Neural cell (in vitro differentiated cells): ENCODE measurements around the gene LAP3.

Experiments
- CTCF ChIP-seq: fragments of 450-650 bp; IDR thresholded peaks from 2 replicates; pipeline ENCODE4 v1.5.1; 2014; ENCODE audit warnings: antibody characterized with exemption, mild to moderate bottlenecking, moderate library complexity; ENCODE audit not compliant: poor library complexity, severe bottlenecking
- EP300 ChIP-seq: fragments of 450-650 bp; conservative IDR thresholded peaks from 2 replicates; pipeline ENCODE4 v1.6.1; 2014; ENCODE audit warnings: antibody characterized with exemption, mild to moderate bottlenecking, moderate library complexity; ENCODE audit not compliant: poor library complexity, severe bottlenecking
- EZH2 ChIP-seq: fragments of 200-600, 300-800 bp; shearing (Covaris generic), sonication (generic); IDR thresholded peaks from 2 replicates; pipeline ENCODE4 v1.6.1; 2014; ENCODE audit warnings: antibody characterized with exemption, low read length, borderline replicate concordance, mild to moderate bottlenecking; ENCODE audit not compliant: insufficient read depth, poor library complexity, severe bottlenecking
- MXI1 ChIP-seq: fragments of 450-650 bp; conservative IDR thresholded peaks from 2 replicates; pipeline ENCODE4 v1.6.1; 2014; ENCODE audit warnings: antibody characterized with exemption, mild to moderate bottlenecking; ENCODE audit not compliant: poor library complexity, severe bottlenecking
- RAD21 ChIP-seq: fragments of 450-650 bp; conservative IDR thresholded peaks from 2 replicates; pipeline ENCODE4 v1.6.1; 2014; ENCODE audit warnings: antibody characterized with exemption, mild to moderate bottlenecking, moderate library complexity
- TF ChIP-seq, protein P1 (sequence below): IDR thresholded peaks from 2 replicates; pipeline ENCODE4 v1.6.1; 2012; ENCODE audit warnings: borderline replicate concordance

DNA sequence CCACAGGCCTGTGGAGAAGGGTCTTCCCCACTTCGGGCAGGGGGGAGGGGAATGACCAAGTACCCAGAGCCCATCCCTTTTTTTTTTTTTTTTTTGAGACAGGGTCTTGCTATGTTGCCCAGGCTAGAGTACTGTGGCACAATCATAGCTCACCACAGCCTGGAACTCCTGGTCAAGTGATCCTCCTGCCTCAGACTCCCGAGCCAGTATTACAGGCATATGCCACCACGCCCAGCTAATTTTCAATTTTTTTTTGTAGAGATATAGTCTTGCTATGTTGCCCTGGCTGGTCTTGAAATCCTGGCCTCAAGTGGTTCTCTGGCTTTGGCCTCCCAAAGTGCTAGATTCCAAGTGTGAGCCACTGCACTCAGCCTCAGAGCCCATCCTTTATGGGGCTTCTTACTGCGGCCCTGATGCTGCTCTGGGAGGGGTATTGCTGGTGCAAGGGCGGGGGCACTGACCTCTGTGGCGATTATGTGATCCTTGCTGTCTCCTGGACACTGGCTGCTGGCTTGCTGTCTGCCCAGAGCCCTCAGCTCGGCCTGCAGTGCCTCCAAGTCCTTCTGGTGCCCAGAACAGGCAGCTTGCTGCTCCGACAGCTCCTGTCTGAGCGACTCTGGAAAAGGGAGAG, 70.3 kb downstream of the LAP3 start:
- TF ChIP-seq EZH2 = no peak
- no peak for TF ChIP-seq CTCF
- TF ChIP-seq, protein P1, sequence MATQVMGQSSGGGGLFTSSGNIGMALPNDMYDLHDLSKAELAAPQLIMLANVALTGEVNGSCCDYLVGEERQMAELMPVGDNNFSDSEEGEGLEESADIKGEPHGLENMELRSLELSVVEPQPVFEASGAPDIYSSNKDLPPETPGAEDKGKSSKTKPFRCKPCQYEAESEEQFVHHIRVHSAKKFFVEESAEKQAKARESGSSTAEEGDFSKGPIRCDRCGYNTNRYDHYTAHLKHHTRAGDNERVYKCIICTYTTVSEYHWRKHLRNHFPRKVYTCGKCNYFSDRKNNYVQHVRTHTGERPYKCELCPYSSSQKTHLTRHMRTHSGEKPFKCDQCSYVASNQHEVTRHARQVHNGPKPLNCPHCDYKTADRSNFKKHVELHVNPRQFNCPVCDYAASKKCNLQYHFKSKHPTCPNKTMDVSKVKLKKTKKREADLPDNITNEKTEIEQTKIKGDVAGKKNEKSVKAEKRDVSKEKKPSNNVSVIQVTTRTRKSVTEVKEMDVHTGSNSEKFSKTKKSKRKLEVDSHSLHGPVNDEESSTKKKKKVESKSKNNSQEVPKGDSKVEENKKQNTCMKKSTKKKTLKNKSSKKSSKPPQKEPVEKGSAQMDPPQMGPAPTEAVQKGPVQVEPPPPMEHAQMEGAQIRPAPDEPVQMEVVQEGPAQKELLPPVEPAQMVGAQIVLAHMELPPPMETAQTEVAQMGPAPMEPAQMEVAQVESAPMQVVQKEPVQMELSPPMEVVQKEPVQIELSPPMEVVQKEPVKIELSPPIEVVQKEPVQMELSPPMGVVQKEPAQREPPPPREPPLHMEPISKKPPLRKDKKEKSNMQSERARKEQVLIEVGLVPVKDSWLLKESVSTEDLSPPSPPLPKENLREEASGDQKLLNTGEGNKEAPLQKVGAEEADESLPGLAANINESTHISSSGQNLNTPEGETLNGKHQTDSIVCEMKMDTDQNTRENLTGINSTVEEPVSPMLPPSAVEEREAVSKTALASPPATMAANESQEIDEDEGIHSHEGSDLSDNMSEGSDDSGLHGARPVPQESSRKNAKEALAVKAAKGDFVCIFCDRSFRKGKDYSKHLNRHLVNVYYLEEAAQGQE = no peak
- no peak for TF ChIP-seq RAD21
- no peak for TF ChIP-seq EP300
- TF ChIP-seq MXI1 = no peak
